NT2/D1 (cell line): ENCODE results near the gene ECM1.

Experiments used
- YY1 ChIP-seq: IDR thresholded peaks from 2 replicates; pipeline ENCODE4 v1.6.1; 2011; ENCODE audit not compliant: insufficient read length, insufficient read depth
- ZNF274 ChIP-seq: IDR thresholded peaks from 2 replicates; pipeline ENCODE4 v1.6.1; 2011; ENCODE audit warnings: mild to moderate bottlenecking, low read depth, low read length

DNA sequence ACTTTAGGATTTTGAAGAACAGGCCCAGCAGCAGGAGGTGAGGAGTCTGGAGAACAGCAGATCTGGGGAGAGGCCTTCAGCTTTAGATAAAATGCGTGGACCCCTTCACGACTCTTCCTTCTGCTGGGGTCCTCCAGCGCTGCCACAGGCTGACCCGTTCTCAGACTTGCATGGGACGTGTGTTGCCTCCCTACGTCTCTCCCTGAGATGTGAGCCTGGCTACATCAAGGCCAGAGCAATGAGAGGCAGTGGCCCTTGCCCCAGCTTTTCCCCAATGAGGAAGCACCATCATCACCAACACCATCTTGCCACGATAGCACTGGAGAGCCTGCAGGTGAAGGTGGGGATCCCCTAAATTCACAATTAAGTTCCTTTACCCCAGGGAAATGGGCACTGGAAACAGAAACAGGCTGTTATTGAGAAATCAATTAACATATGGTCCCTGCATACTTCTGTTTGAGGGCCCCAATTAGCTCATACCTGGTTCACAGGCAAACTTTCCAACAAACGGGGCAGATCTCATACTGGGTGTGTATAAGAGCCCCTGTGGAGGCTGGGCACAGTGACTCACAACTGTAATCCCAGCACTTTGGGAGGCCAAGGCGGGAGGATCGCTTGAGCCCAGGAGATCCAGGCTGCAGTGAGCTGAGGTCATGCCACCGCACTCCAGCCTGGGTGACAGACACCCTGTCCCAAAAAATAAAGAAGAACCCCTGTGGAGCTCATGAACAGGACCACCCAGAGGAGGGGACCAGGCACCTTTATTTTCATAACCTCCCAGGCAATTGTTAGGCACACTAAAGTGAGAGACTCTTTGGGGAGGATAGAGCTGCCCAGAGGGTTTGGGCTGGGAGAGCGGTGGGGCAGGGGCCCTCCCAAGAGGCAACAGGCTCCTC is 29.2 kb downstream of the ECM1 start:
- TF ChIP-seq YY1 (no peak), ZNF274 (no peak)
